GM23338 (cell line): ENCODE results near the gene RTN4RL1. TPM values are rescaled to one million over a fixed set of nuclear protein-coding genes. Genes with fewer than 3 reads are reported as not detected.

Experiments
- ATAC-seq: fragments of 200-7000 bp; cut with Tn5 transposase; 3 replicates; pipeline ENCODE4 v1.9.1; 2020
- DNase-seq: peaks from one replicate; pipeline ENCODE4 v3.0.0-alpha.2; 2015; ENCODE audit warnings: low spot score
- H2AFZ ChIP-seq: fragments of 200-600 bp; sonication (generic); 2 replicates; pipeline ENCODE4 v1.8.0; 2016; ENCODE audit warnings: antibody characterized with exemption, mild to moderate bottlenecking, moderate library complexity
- H3F3A ChIP-seq: fragments of 200-600 bp; sonication (generic); replicated peaks from 2 replicates; pipeline ENCODE4 v1.8.0; 2017; ENCODE audit warnings: antibody characterized with exemption, mixed run types, low read depth
- H3K27ac ChIP-seq: fragments of 200-600 bp; sonication (generic); 2 replicates; pipeline ENCODE4 v1.6.1; 2016; ENCODE audit warnings: low read depth
- H3K27me3 ChIP-seq: fragments of 200-600 bp; sonication (generic); 2 replicates; pipeline ENCODE4 v1.8.0; 2016; ENCODE audit warnings: mild to moderate bottlenecking, mixed run types, moderate library complexity; ENCODE audit not compliant: insufficient read depth
- H3K36me3 ChIP-seq: fragments of 200-600 bp; sonication (generic); 2 replicates; pipeline ENCODE4 v1.8.0; 2016; ENCODE audit warnings: mild to moderate bottlenecking; ENCODE audit not compliant: insufficient read depth
- H3K4me1 ChIP-seq: fragments of 200-600 bp; sonication (generic); 2 replicates; pipeline ENCODE4 v1.8.0; 2016; ENCODE audit warnings: mild to moderate bottlenecking, moderate library complexity; ENCODE audit not compliant: insufficient read depth
- H3K4me2 ChIP-seq: fragments of 200-600 bp; sonication (generic); 2 replicates; pipeline ENCODE4 v1.7.1; 2017; ENCODE audit warnings: mixed run types
- H3K4me3 ChIP-seq: fragments of 200-600 bp; sonication (generic); 2 replicates; pipeline ENCODE4 v1.6.1; 2016; ENCODE audit warnings: mixed run types
- H3K79me2 ChIP-seq: fragments of 200-600 bp; sonication (generic); replicated peaks from 2 replicates; pipeline ENCODE4 v1.8.0; 2017; ENCODE audit warnings: mild to moderate bottlenecking; ENCODE audit not compliant: insufficient read depth
- H3K9me2 ChIP-seq: fragments of 200-600 bp; sonication (generic); 2 replicates; pipeline ENCODE4 v1.8.0; 2017; ENCODE audit not compliant: insufficient read depth
- H4K20me1 ChIP-seq: fragments of 200-600 bp; sonication (generic); replicated peaks from 2 replicates; pipeline ENCODE4 v1.8.0; 2017; ENCODE audit warnings: mild to moderate bottlenecking; ENCODE audit not compliant: insufficient read depth
- H3K27ac Mint-ChIP-seq: 2 replicates; pipeline ENCODE4 v1.8.0; 2020; ENCODE audit warnings: inconsistent platforms, mild to moderate bottlenecking, moderate library complexity, mixed read lengths
- H3K27me3 Mint-ChIP-seq: 3 replicates; pipeline ENCODE4 v1.8.0; 2022; ENCODE audit warnings: low read depth, mild to moderate bottlenecking, moderate library complexity, mixed read lengths, inconsistent platforms; ENCODE audit not compliant: insufficient read depth, poor library complexity
- H3K36me3 Mint-ChIP-seq: 3 replicates; pipeline ENCODE4 v1.8.0; 2021; ENCODE audit warnings: low read depth, mild to moderate bottlenecking, inconsistent platforms, moderate library complexity, mixed read lengths
- H3K4me1 Mint-ChIP-seq: 3 replicates; pipeline ENCODE4 v1.8.0; 2020; ENCODE audit warnings: mild to moderate bottlenecking, inconsistent platforms, mixed read lengths
- H3K4me3 Mint-ChIP-seq: 3 replicates; pipeline ENCODE4 v1.8.0; 2021; ENCODE audit warnings: moderate library complexity, mild to moderate bottlenecking, inconsistent platforms, mixed read lengths
- H3K9me3 Mint-ChIP-seq: 3 replicates; pipeline ENCODE4 v1.8.0; 2020; ENCODE audit warnings: moderate library complexity, mild to moderate bottlenecking, inconsistent platforms, mixed read lengths
- CTCF ChIP-seq, 2 experiments: fragments of 200-600 bp in 1 of 2; sonication (generic) in 1 of 2; conservative IDR thresholded peaks; 2 replicates each; pipeline versions ENCODE4 v1.5.1 to v1.6.1; 2016 to 2017; ENCODE audit warnings: antibody characterized with exemption in 2 of 2, low read depth in 2 of 2, mild to moderate bottlenecking in 2 of 2, moderate library complexity in 1 of 2
- POLR2AphosphoS5 ChIP-seq: IDR thresholded peaks from 2 replicates; pipeline ENCODE4 v1.6.1; 2016; ENCODE audit warnings: antibody characterized with exemption, low read depth
- REST ChIP-seq: IDR thresholded peaks from one replicate; pipeline ENCODE4 v1.6.1; 2018; ENCODE audit warnings: antibody characterized with exemption; ENCODE audit not compliant: unreplicated experiment
- STAT1 ChIP-seq: IDR thresholded peaks from one replicate; pipeline ENCODE4 v1.6.1; 2016; ENCODE audit warnings: antibody characterized with exemption; ENCODE audit not compliant: unreplicated experiment
- polyA plus RNA-seq: library from polyadenylated mRNA; unstranded; fragments of >200 nt; fragmentation: Nextera tagmentation; extraction: Ambion mirVana; gene quantifications from 2 replicates; pipeline ENCODE4 v1.2.1, GENCODE V29; 2016
- total RNA-seq: library from RNA; depleted of rRNA; stranded (reverse); fragments of >200 nt; shearing (Covaris generic); gene quantifications from 2 replicates; pipeline ENCODE4 v1.2.3, GENCODE V29; 2014
- TF ChIP-seq, protein P1 (sequence below): fragments of 250-450 bp; sonication (Bioruptor Pico); IDR thresholded peaks from 2 replicates; pipeline ENCODE4 v1.5.0; 2020; ENCODE audit warnings: mild to moderate bottlenecking, moderate library complexity
- TF ChIP-seq, protein P2 (sequence below): IDR thresholded peaks from 2 replicates; pipeline ENCODE4 v1.6.1; 2016; ENCODE audit warnings: antibody characterized with exemption

RTN4RL1 gene
- total and polyA plus RNA-seq, 2 experiments from 2014 or later: 0.17 TPM; not detected in 1

DNA sequence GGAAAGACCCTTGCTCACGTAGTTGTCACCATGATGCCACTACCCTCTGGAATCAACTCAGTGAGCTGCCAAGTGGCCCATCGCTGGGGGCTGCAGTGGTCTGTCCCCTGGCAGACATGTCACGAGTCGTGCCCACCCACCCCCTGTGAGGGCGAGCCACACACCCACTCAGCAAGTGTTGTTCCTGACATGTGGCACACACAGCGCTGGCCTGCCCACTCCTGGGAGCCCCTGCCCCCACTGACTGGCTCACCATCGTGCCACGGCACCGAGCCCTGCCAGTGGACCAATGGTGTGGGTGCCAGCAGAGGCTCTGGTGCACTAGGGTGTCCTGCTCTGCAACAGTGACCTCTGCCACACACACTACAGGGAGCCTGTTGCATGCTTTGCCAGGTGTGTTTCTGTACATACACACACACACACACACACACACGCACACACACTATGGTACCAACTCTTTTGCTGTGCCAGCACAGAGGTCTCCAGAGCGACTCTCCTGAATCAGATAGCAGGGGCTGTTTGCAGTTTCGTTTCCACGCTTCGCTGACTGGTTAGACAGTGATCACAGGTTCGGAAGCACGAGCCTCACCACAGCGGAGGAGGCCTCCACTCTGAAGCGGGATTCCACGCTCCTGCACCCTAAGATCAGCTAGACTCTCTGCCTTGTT lies 7.7 kb downstream of the RTN4RL1 start:
- H3K4me1 ChIP-seq: no peaks in the 10 kb centered on the region; the same call in 1 of the 2 replicates
- Mint-ChIP-seq H3K9me3 (no peaks in the 10 kb centered on the region; the same call in 2 of the 3 replicates), H3K27ac (no peak overlapping the region), H3K4me1 (peaks cover 5% of the 10 kb centered on the region; the same call in 2 of the 3 replicates), H3K36me3 (no peaks in the 10 kb centered on the region), H3K4me3 (no peak overlapping the region), H3K27me3 (peaks cover 50% of the 10 kb centered on the region)
- DNase-seq (no peak), ATAC-seq (no peak)
- H3K4me2 ChIP-seq: no peak overlapping the region
- no peak overlapping the region for H3K4me3 ChIP-seq
- peaks cover 39% of the 10 kb centered on the region for H3K27me3 ChIP-seq
- no peaks in the 10 kb centered on the region for H3K9me2 ChIP-seq
- no peaks in the 10 kb centered on the region for H3F3A ChIP-seq
- no peak for TF ChIP-seq CTCF (conservative IDR thresholded peaks at IDR 0.05; ENCODE audit: low read depth in 2 of 2)
- TF ChIP-seq, protein P1, sequence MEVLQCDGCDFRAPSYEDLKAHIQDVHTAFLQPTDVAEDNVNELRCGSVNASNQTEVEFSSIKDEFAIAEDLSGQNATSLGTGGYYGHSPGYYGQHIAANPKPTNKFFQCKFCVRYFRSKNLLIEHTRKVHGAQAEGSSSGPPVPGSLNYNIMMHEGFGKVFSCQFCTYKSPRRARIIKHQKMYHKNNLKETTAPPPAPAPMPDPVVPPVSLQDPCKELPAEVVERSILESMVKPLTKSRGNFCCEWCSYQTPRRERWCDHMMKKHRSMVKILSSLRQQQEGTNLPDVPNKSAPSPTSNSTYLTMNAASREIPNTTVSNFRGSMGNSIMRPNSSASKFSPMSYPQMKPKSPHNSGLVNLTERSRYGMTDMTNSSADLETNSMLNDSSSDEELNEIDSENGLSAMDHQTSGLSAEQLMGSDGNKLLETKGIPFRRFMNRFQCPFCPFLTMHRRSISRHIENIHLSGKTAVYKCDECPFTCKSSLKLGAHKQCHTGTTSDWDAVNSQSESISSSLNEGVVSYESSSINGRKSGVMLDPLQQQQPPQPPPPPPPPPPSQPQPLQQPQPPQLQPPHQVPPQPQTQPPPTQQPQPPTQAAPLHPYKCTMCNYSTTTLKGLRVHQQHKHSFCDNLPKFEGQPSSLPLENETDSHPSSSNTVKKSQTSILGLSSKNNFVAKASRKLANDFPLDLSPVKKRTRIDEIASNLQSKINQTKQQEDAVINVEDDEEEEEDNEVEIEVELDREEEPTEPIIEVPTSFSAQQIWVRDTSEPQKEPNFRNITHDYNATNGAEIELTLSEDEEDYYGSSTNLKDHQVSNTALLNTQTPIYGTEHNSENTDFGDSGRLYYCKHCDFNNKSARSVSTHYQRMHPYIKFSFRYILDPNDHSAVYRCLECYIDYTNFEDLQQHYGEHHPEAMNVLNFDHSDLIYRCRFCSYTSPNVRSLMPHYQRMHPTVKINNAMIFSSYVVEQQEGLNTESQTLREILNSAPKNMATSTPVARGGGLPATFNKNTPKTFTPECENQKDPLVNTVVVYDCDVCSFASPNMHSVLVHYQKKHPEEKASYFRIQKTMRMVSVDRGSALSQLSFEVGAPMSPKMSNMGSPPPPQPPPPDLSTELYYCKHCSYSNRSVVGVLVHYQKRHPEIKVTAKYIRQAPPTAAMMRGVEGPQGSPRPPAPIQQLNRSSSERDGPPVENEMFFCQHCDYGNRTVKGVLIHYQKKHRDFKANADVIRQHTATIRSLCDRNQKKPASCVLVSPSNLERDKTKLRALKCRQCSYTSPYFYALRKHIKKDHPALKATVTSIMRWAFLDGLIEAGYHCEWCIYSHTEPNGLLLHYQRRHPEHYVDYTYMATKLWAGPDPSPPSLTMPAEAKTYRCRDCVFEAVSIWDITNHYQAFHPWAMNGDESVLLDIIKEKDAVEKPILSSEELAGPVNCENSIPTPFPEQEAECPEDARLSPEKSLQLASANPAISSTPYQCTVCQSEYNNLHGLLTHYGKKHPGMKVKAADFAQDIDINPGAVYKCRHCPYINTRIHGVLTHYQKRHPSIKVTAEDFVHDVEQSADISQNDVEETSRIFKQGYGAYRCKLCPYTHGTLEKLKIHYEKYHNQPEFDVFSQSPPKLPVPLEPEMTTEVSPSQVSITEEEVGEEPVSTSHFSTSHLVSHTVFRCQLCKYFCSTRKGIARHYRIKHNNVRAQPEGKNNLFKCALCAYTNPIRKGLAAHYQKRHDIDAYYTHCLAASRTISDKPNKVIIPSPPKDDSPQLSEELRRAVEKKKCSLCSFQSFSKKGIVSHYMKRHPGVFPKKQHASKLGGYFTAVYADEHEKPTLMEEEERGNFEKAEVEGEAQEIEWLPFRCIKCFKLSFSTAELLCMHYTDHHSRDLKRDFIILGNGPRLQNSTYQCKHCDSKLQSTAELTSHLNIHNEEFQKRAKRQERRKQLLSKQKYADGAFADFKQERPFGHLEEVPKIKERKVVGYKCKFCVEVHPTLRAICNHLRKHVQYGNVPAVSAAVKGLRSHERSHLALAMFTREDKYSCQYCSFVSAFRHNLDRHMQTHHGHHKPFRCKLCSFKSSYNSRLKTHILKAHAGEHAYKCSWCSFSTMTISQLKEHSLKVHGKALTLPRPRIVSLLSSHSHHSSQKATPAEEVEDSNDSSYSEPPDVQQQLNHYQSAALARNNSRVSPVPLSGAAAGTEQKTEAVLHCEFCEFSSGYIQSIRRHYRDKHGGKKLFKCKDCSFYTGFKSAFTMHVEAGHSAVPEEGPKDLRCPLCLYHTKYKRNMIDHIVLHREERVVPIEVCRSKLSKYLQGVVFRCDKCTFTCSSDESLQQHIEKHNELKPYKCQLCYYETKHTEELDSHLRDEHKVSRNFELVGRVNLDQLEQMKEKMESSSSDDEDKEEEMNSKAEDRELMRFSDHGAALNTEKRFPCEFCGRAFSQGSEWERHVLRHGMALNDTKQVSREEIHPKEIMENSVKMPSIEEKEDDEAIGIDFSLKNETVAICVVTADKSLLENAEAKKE: no peak
- TF ChIP-seq, protein P2, sequence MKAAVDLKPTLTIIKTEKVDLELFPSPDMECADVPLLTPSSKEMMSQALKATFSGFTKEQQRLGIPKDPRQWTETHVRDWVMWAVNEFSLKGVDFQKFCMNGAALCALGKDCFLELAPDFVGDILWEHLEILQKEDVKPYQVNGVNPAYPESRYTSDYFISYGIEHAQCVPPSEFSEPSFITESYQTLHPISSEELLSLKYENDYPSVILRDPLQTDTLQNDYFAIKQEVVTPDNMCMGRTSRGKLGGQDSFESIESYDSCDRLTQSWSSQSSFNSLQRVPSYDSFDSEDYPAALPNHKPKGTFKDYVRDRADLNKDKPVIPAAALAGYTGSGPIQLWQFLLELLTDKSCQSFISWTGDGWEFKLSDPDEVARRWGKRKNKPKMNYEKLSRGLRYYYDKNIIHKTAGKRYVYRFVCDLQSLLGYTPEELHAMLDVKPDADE: no peak
- TF ChIP-seq POLR2AphosphoS5: no peak
- TF ChIP-seq STAT1: no peak
- no peak for TF ChIP-seq REST
- H3K79me2 ChIP-seq: no peaks in the 10 kb centered on the region
- H3K27ac ChIP-seq: no peak overlapping the region
- no peak overlapping the region for H2AFZ ChIP-seq
- H3K36me3 ChIP-seq: no peaks in the 10 kb centered on the region
- no peaks in the 10 kb centered on the region for H4K20me1 ChIP-seq
